GM12874 (cell line): ENCODE data around the gene CAPN10.

Experiments used
- CTCF ChIP-seq: IDR thresholded peaks from 2 replicates; pipeline ENCODE4 v1.5.1; 2011; ENCODE audit warnings: low read depth, mild to moderate bottlenecking, control low read depth, low read length, moderate library complexity; ENCODE audit not compliant: insufficient read depth

Gene CAPN10

GRCh38 chr2:240645801-240646175 lies 59.3 kb downstream of the CAPN10 start:
- no peak for TF ChIP-seq CTCF

- no peak for TF ChIP-seq CTCF
Measured at GRCh38 chr2:240646176-240646899, 59.8 kb downstream of the CAPN10 start.

- TF ChIP-seq CTCF = no peak
Measured at GRCh38 chr2:240646900-240647502, 60.5 kb downstream of the CAPN10 start.

GRCh38 chr2:240647503-240648154 lies 61.1 kb downstream of the CAPN10 start:
- no peak for TF ChIP-seq CTCF

- TF ChIP-seq CTCF = no peak
Measured at GRCh38 chr2:240648155-240648649, 61.7 kb downstream of the CAPN10 start.
